Smooth muscle cell (in vitro differentiated cells): ENCODE data around the gene FAM131C. TPM values are rescaled to one million over a fixed set of nuclear protein-coding genes. Genes with fewer than 3 reads are reported as not detected.
A peak's percentile ranks its signal among the peaks of the same experiment; 100 is the strongest.

Source experiments
- DNase-seq: peaks from one replicate; lab custom pipeline; 2025; ENCODE audit not compliant: unreplicated experiment; lab: John Stamatoyannopoulos, UW
- H2AFZ ChIP-seq: fragments of 200-600 bp; sonication (generic); 2 replicates; pipeline ENCODE4 v1.6.0; 2016; ENCODE audit warnings: antibody characterized with exemption, low read depth, mild to moderate bottlenecking
- H3F3A ChIP-seq: fragments of 200-600 bp; sonication (generic); 2 replicates; pipeline ENCODE4 v1.6.0; 2017; ENCODE audit warnings: antibody characterized with exemption, low read depth
- H3K27ac ChIP-seq: fragments of 200-600 bp; sonication (generic); 2 replicates; pipeline ENCODE4 v1.5.1; 2016; ENCODE audit warnings: low read depth, mild to moderate bottlenecking
- H3K27me3 ChIP-seq: fragments of 200-600 bp; sonication (generic); 2 replicates; pipeline ENCODE4 v1.6.1; 2016; ENCODE audit warnings: low read depth, mild to moderate bottlenecking
- H3K36me3 ChIP-seq: fragments of 200-600 bp; sonication (generic); 2 replicates; pipeline ENCODE4 v1.5.1; 2016; ENCODE audit warnings: low read depth
- H3K4me1 ChIP-seq: fragments of 200-600 bp; sonication (generic); 2 replicates; pipeline ENCODE4 v1.5.1; 2016; ENCODE audit warnings: low read depth
- H3K4me2 ChIP-seq: fragments of 200-600 bp; sonication (generic); 2 replicates; pipeline ENCODE4 v1.6.0; 2016; ENCODE audit warnings: mild to moderate bottlenecking
- H3K4me3 ChIP-seq: fragments of 200-600 bp; sonication (generic); 2 replicates; pipeline ENCODE4 v1.5.1; 2016; ENCODE audit warnings: mild to moderate bottlenecking
- H3K79me2 ChIP-seq: fragments of 200-600 bp; sonication (generic); 2 replicates; pipeline ENCODE4 v1.6.0; 2016; ENCODE audit warnings: low read depth, mild to moderate bottlenecking
- H3K9ac ChIP-seq: fragments of 200-600 bp; sonication (generic); 2 replicates; pipeline ENCODE4 v1.6.0; 2016; ENCODE audit warnings: low read depth
- H3K9me3 ChIP-seq: fragments of 200-600 bp; sonication (generic); replicated peaks from 2 replicates; pipeline ENCODE4 v1.5.1; 2016; ENCODE audit warnings: low read depth
- H4K20me1 ChIP-seq: fragments of 200-600 bp; sonication (generic); 2 replicates; pipeline ENCODE4 v1.6.0; 2016; ENCODE audit warnings: low read depth
- WGBS: methylation state at CpG from one replicate; pipeline ENCODE4 v1.1.7; 2016; ENCODE audit warnings: low lambda C conversion rate; 5-methylcytosine and 5-hydroxymethylcytosine counted together
- polyA plus RNA-seq: library from polyadenylated mRNA; unstranded; fragments of >200 nt; fragmentation: Nextera tagmentation; extraction: Ambion mirVana; gene quantifications from 2 replicates; pipeline ENCODE4 v1.2.1, GENCODE V29; 2016
- total RNA-seq: library from RNA; depleted of rRNA; stranded (reverse); fragments of >200 nt; gene quantifications from 2 replicates; pipeline ENCODE4 v1.2.3, GENCODE V29; 2014
- TF ChIP-seq, protein P1 (sequence below): fragments of 200-600 bp; sonication (generic); IDR thresholded peaks from 2 replicates; pipeline ENCODE4 v1.5.1; 2017; ENCODE audit warnings: borderline replicate concordance, mild to moderate bottlenecking, antibody characterized with exemption; ENCODE audit not compliant: insufficient read depth, poor library complexity, severe bottlenecking

The FAM131C gene, protein sequence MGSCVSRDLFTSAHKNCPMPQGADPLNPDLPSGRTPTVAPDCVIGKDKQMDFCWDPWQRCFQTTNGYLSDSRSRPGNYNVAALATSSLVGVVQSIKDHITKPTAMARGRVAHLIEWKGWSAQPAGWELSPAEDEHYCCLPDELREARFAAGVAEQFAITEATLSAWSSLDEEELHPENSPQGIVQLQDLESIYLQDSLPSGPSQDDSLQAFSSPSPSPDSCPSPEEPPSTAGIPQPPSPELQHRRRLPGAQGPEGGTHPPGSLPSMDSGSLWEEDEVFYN
- total RNA-seq (0.76 and 1.5 TPM in 2 replicates), polyA plus RNA-seq (1.4 and 2.4 TPM in 2 replicates)

DNA sequence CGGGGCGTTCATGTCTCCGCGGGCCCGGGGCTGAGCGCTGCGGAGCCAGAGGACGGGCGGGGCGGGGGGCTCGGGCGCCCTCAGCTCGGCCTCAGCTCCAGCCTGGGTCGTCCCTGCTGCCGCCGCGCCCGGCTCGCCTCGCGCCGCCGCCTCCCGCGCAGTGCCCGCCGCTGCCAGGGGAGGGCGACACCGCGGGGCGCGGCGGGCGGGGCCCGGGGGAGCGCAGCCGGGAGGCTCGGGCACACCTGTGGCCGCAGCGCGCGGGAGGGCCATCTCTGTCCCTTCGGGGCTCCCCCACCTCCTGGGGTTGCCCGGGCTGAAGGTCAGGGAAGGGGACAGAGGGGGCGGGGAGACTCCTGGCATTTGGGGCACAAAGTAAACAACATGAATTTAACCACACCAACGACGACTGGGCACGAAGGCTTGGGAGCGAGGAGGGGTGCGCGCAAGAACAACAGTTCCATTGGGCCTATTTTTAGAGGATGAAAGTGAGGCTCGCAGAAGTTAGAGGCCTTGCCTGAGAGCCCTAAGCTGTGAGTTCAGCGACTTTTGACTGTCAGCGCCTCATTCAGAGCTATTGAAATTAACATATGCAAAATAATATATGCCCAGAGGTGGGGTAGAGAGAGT lies at the start of gene FAM131C:
Gene FAM131C, minus strand, starts transcription at position 162 of the 630 bp plus-strand sequence. CDS start 209 bp downstream, outside the sequence.
- Histone ChIP-seq H3K4me2 (peak within 1 kb of the TSS; percentile 91), H4K20me1 (no peaks in the 10 kb centered on the region), H3F3A (no peaks in the 10 kb centered on the region), H2AFZ (peak within 1 kb of the TSS; percentile 69), H3K4me3 (peak within 1 kb of the TSS; percentile 50), H3K9ac (no peak within 1 kb of the TSS), H3K79me2 (no peaks in the 10 kb centered on the region), H3K9me3 (no peaks in the 10 kb centered on the region), H3K27ac (no peak within 1 kb of the TSS), H3K36me3 (no peaks in the 10 kb centered on the region), H3K4me1 (peaks cover 5% of the 10 kb centered on the region), H3K27me3 (peaks cover 10% of the 10 kb centered on the region)
- DNase-seq = no peak
- 3% methylated on average over 26 of the region's 54 CpGs for WGBS
- TF ChIP-seq, protein P1, sequence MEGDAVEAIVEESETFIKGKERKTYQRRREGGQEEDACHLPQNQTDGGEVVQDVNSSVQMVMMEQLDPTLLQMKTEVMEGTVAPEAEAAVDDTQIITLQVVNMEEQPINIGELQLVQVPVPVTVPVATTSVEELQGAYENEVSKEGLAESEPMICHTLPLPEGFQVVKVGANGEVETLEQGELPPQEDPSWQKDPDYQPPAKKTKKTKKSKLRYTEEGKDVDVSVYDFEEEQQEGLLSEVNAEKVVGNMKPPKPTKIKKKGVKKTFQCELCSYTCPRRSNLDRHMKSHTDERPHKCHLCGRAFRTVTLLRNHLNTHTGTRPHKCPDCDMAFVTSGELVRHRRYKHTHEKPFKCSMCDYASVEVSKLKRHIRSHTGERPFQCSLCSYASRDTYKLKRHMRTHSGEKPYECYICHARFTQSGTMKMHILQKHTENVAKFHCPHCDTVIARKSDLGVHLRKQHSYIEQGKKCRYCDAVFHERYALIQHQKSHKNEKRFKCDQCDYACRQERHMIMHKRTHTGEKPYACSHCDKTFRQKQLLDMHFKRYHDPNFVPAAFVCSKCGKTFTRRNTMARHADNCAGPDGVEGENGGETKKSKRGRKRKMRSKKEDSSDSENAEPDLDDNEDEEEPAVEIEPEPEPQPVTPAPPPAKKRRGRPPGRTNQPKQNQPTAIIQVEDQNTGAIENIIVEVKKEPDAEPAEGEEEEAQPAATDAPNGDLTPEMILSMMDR = peak; percentile 33

DNA sequence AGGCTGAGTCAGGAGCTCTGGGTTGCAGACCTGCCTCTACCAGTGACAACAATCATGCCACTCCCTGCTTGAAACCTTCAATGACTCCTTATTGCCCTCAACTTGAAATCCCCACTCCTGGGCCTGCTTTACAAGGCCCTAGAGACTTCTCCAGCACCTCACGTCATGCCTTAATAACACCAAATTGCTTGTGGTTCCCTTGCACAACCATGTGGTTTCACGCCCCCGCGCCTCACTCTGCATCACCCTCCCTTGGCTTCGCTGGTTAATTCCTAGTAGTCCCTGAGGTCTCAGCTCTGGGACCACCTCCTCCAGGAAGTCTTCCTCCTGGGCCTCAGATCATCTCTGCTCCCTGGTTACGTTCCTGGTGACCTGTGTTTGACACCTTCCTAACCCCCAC lies 49.5 kb upstream of the FAM131C start:
- H3K9me3 ChIP-seq = no peaks in the 10 kb centered on the region
- no peaks in the 10 kb centered on the region for H3K79me2 ChIP-seq
- no peak overlapping the region for H3K27ac ChIP-seq
- 48% methylated on average over 6 of the region's 6 CpGs for WGBS
- H3F3A ChIP-seq = peaks cover 3% of the 10 kb centered on the region
- no peak overlapping the region for H3K4me3 ChIP-seq
- peak overlapping the region; percentile 25 for H3K4me2 ChIP-seq
- H4K20me1 ChIP-seq = peaks cover 64% of the 10 kb centered on the region
- TF ChIP-seq, protein P1 = no peak
- no peaks in the 10 kb centered on the region for H3K36me3 ChIP-seq
- H3K4me1 ChIP-seq = peaks cover 10% of the 10 kb centered on the region
- no peak overlapping the region for H2AFZ ChIP-seq
- no peak for DNase-seq
- H3K9ac ChIP-seq = no peak overlapping the region
- no peaks in the 10 kb centered on the region for H3K27me3 ChIP-seq

DNA sequence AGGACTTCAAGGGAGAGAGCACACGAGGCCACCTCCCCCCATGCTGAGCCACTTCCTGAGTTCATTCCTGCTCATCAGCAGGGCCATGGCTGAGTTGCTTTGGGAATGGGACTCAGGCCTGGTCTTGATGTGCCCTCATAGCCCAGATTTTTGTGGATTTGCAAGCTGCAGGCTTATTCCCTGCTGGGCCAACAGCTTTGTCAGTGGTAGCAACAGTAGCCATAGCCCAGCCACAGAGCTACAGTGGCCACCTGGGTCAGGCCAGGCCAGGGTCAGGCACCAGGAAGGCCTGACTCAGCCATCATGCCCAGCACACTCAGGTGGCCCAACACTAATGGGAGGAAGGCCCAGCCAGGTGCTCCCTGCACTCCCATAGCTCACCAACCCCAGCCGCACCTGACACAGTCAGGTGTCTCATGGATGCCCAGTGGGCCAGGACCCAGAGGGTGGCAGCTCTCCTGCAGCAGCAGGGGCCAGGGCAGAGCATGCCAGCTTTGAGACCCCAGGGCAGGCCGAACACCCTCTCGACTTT lies 49.0 kb upstream of the FAM131C start:
- H3K9ac ChIP-seq = no peak overlapping the region
- H3K4me3 ChIP-seq = no peak overlapping the region
- no peak overlapping the region for H2AFZ ChIP-seq
- H3F3A ChIP-seq = peaks cover 3% of the 10 kb centered on the region
- DNase-seq = no peak
- 72% methylated on average over 4 of the region's 4 CpGs for WGBS
- TF ChIP-seq, protein P1 = no peak
- H3K27ac ChIP-seq = peak overlapping the region; percentile 20
- H3K4me2 ChIP-seq = no peak overlapping the region
- no peaks in the 10 kb centered on the region for H3K36me3 ChIP-seq
- H4K20me1 ChIP-seq = peaks cover 59% of the 10 kb centered on the region
- peaks cover 15% of the 10 kb centered on the region for H3K4me1 ChIP-seq
- no peaks in the 10 kb centered on the region for H3K9me3 ChIP-seq
- no peaks in the 10 kb centered on the region for H3K79me2 ChIP-seq
- H3K27me3 ChIP-seq = no peaks in the 10 kb centered on the region
